Endodermal cell (in vitro differentiated cells): ENCODE results near the gene ZBTB7C. TPM values are rescaled to one million over a fixed set of nuclear protein-coding genes. Genes with fewer than 3 reads are reported as not detected.

Experiments used
- DNase-seq: peaks from one replicate; pipeline ENCODE4 v3.0.0-alpha.2; 2017
- H3K27ac ChIP-seq: 2 replicates; pipeline ENCODE4 v1.5.1; 2013; ENCODE audit warnings: mild to moderate bottlenecking, low read depth, low read length, moderate library complexity
- H3K27me3 ChIP-seq: 2 replicates; pipeline ENCODE4 v1.6.1; 2013; ENCODE audit warnings: mild to moderate bottlenecking, low read length, moderate library complexity; ENCODE audit not compliant: insufficient read depth, control insufficient read depth, poor library complexity, severe bottlenecking
- H3K36me3 ChIP-seq: 2 replicates; pipeline ENCODE4 v1.7.0; 2013; ENCODE audit warnings: mild to moderate bottlenecking, low read length, moderate library complexity; ENCODE audit not compliant: control insufficient read depth, insufficient read depth
- H3K4me1 ChIP-seq: one replicate; pipeline ENCODE4 v1.7.0; 2013; ENCODE audit warnings: low read length; ENCODE audit not compliant: control insufficient read depth, insufficient read depth
- H3K4me3 ChIP-seq: 2 replicates; pipeline ENCODE4 v1.5.1; 2013; ENCODE audit warnings: mild to moderate bottlenecking, low read length, moderate library complexity
- H3K9ac ChIP-seq: 2 replicates; pipeline ENCODE4 v1.6.1; 2013; ENCODE audit warnings: mild to moderate bottlenecking, low read length, moderate library complexity; ENCODE audit not compliant: poor library complexity, severe bottlenecking; ENCODE audit errors: extremely low read depth
- H3K9me3 ChIP-seq: 2 replicates; pipeline ENCODE4 v1.6.1; 2013; ENCODE audit warnings: mild to moderate bottlenecking, low read length, moderate library complexity; ENCODE audit not compliant: control insufficient read depth
- H3K27ac Mint-ChIP-seq: 2 replicates; pipeline ENCODE4 v1.8.0; 2020; ENCODE audit warnings: mixed read lengths
- H3K27me3 Mint-ChIP-seq: 2 replicates; pipeline ENCODE4 v1.8.0; 2021; ENCODE audit warnings: mild to moderate bottlenecking, mixed read lengths; ENCODE audit not compliant: insufficient read depth
- H3K36me3 Mint-ChIP-seq: 2 replicates; pipeline ENCODE4 v1.8.0; 2020; ENCODE audit warnings: low read depth, mixed read lengths
- H3K4me1 Mint-ChIP-seq: 2 replicates; pipeline ENCODE4 v1.8.0; 2020; ENCODE audit warnings: mixed read lengths
- H3K4me3 Mint-ChIP-seq: 2 replicates; pipeline ENCODE4 v1.8.0; 2020; ENCODE audit warnings: mild to moderate bottlenecking, moderate library complexity, mixed read lengths
- H3K9me3 Mint-ChIP-seq: 2 replicates; pipeline ENCODE4 v1.8.0; 2020; ENCODE audit warnings: mild to moderate bottlenecking, mixed read lengths
- CTCF ChIP-seq: fragments of 200-600 bp; sonication (generic); conservative IDR thresholded peaks from 2 replicates; pipeline ENCODE4 v1.5.0; 2021; ENCODE audit warnings: antibody characterized with exemption, mild to moderate bottlenecking
- WGBS, 2 experiments: methylation state at CpG; one replicate each; pipeline versions ENCODE4 v1.1.5 to v1.1.7; 2013; ENCODE audit warnings: missing lambda C conversion rate in 2 of 2, mixed read lengths in 1 of 2; ENCODE audit not compliant: insufficient coverage in 1 of 2, insufficient read length in 1 of 2; 5-methylcytosine and 5-hydroxymethylcytosine counted together
- total RNA-seq, 2 donors: library from RNA; stranded (reverse); fragmentation: NEBNext Ultra II Directional in 1 of 2; extraction: Animal tissue kit (Norgen Biotek cat#: 25700) in 1 of 2; gene quantifications; 2 replicates in 1 of 2; 3 replicates in 1 of 2; pipeline ENCODE4 v1.2.1, GENCODE V29; 2021

Gene ZBTB7C
- total RNA-seq, 2 donors from 2014 or later = 0.31 to 0.62 TPM

- Mint-ChIP-seq H3K4me3 (no peak overlapping the region), H3K27ac (no peak overlapping the region), H3K9me3 (no peaks in the 10 kb centered on the region), H3K36me3 (no peaks in the 10 kb centered on the region), H3K27me3 (peaks cover 2% of the 10 kb centered on the region), H3K4me1 (peaks cover 13% of the 10 kb centered on the region)
- no peak overlapping the region for H3K9ac ChIP-seq
- no peak overlapping the region for H3K4me3 ChIP-seq
- WGBS, 2 experiments = 92 to 98% methylated on average over 2 to 3 of the region's 4 CpGs
- H3K9me3 ChIP-seq = no peaks in the 10 kb centered on the region
- H3K27me3 ChIP-seq = no peaks in the 10 kb centered on the region
- TF ChIP-seq CTCF = no peak
- no peak for DNase-seq
- H3K36me3 ChIP-seq = no peaks in the 10 kb centered on the region
- H3K27ac ChIP-seq = no peak overlapping the region
- H3K4me1 ChIP-seq = no peaks in the 10 kb centered on the region
These were observed 205.8 kb downstream of the ZBTB7C start for GRCh38 chr18:48203288-48203945.

GRCh38 chr18:48202350-48203260 is 206.6 kb downstream of the ZBTB7C start:
- no peaks in the 10 kb centered on the region for H3K4me1 ChIP-seq
- WGBS, 2 experiments = 83 to 97% methylated on average over 5 to 15 of the region's 15 CpGs
- no peak overlapping the region for H3K27ac ChIP-seq
- H3K4me3 Mint-ChIP-seq = no peak overlapping the region
- H3K9me3 Mint-ChIP-seq = no peaks in the 10 kb centered on the region
- TF ChIP-seq CTCF = no peak
- H3K36me3 Mint-ChIP-seq = no peaks in the 10 kb centered on the region
- H3K27me3 ChIP-seq = no peaks in the 10 kb centered on the region
- no peak overlapping the region for H3K9ac ChIP-seq
- no peak for DNase-seq
- no peak overlapping the region for H3K4me3 ChIP-seq
- peaks cover 6% of the 10 kb centered on the region for H3K27me3 Mint-ChIP-seq
- no peak overlapping the region for H3K27ac Mint-ChIP-seq
- no peaks in the 10 kb centered on the region for H3K9me3 ChIP-seq
- no peaks in the 10 kb centered on the region for H3K36me3 ChIP-seq
- peaks cover 6% of the 10 kb centered on the region for H3K4me1 Mint-ChIP-seq

- no peak overlapping the region for H3K4me3 ChIP-seq
- WGBS, 2 experiments = 91 to 100% methylated on average over 1 to 9 of the region's 9 CpGs
- no peaks in the 10 kb centered on the region for H3K9me3 ChIP-seq
- H3K9ac ChIP-seq = no peak overlapping the region
- Mint-ChIP-seq H3K27ac (no peak overlapping the region), H3K27me3 (peaks cover 6% of the 10 kb centered on the region), H3K36me3 (no peaks in the 10 kb centered on the region), H3K4me3 (no peak overlapping the region), H3K9me3 (no peaks in the 10 kb centered on the region), H3K4me1 (peaks cover 6% of the 10 kb centered on the region)
- no peak for DNase-seq
- H3K4me1 ChIP-seq = no peaks in the 10 kb centered on the region
- no peaks in the 10 kb centered on the region for H3K36me3 ChIP-seq
- no peaks in the 10 kb centered on the region for H3K27me3 ChIP-seq
- H3K27ac ChIP-seq = no peak overlapping the region
- no peak for TF ChIP-seq CTCF
These were observed 207.2 kb downstream of the ZBTB7C start for GRCh38 chr18:48202006-48202348.
